ENCODE data around the gene NADK2.

Gene NADK2

GRCh38 chr5:36227046-36227445 is 14.7 kb downstream of the NADK2 start:
- H3K4me3 ChIP-seq (ENCODE audit: low read depth, low read length): no peak overlapping the region
- H3K36me3 ChIP-seq (ENCODE audit: control insufficient read depth in 2 of 2, insufficient read depth in 1 of 2, low read length in 2 of 2): peaks cover 15 to 16% of the 10 kb centered on the region in 2 experiments
- CTCF ChIA-PET: interaction anchor here (0.6 to 0.7 kb wide), 2 partner anchors 52 to 489 kb away, joined by 3 to 4 read pairs; no protein-coding TSS in a partner anchor
- POLR2A ChIA-PET: no interaction called here
- no peaks in the 10 kb centered on the region for H3K4me1 ChIP-seq (ENCODE audit: control insufficient read depth, insufficient read depth, low read length)
- no peak overlapping the region for H3K27ac ChIP-seq (ENCODE audit: extremely low read depth, low read depth, low read length)
- H3K9me3 ChIP-seq (ENCODE audit: control insufficient read depth, insufficient read depth, low read depth, low read length): no peaks in the 10 kb centered on the region
- no peak for TF ChIP-seq ZNF112 (tag by site-specific recombination; IDR thresholded peaks at IDR 0.05)
- TF ChIP-seq, protein P1, sequence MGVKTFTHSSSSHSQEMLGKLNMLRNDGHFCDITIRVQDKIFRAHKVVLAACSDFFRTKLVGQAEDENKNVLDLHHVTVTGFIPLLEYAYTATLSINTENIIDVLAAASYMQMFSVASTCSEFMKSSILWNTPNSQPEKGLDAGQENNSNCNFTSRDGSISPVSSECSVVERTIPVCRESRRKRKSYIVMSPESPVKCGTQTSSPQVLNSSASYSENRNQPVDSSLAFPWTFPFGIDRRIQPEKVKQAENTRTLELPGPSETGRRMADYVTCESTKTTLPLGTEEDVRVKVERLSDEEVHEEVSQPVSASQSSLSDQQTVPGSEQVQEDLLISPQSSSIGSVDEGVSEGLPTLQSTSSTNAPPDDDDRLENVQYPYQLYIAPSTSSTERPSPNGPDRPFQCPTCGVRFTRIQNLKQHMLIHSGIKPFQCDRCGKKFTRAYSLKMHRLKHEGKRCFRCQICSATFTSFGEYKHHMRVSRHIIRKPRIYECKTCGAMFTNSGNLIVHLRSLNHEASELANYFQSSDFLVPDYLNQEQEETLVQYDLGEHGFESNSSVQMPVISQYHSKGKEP (tag by site-specific recombination; IDR thresholded peaks at IDR 0.05): no peak
- TF ChIP-seq SCRT1 (tag by site-specific recombination; IDR thresholded peaks at IDR 0.05; ENCODE audit: borderline replicate concordance): no peak
- no peak for TF ChIP-seq ZNF138 (tag by site-specific recombination; IDR thresholded peaks at IDR 0.05; ENCODE audit: borderline replicate concordance)
- TF ChIP-seq, protein P2, sequence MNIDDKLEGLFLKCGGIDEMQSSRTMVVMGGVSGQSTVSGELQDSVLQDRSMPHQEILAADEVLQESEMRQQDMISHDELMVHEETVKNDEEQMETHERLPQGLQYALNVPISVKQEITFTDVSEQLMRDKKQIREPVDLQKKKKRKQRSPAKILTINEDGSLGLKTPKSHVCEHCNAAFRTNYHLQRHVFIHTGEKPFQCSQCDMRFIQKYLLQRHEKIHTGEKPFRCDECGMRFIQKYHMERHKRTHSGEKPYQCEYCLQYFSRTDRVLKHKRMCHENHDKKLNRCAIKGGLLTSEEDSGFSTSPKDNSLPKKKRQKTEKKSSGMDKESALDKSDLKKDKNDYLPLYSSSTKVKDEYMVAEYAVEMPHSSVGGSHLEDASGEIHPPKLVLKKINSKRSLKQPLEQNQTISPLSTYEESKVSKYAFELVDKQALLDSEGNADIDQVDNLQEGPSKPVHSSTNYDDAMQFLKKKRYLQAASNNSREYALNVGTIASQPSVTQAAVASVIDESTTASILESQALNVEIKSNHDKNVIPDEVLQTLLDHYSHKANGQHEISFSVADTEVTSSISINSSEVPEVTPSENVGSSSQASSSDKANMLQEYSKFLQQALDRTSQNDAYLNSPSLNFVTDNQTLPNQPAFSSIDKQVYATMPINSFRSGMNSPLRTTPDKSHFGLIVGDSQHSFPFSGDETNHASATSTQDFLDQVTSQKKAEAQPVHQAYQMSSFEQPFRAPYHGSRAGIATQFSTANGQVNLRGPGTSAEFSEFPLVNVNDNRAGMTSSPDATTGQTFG (tag by site-specific recombination; IDR thresholded peaks at IDR 0.05; ENCODE audit: borderline replicate concordance): no peak
- TF ChIP-seq GFI1B (tag by site-specific recombination; IDR thresholded peaks at IDR 0.05): no peak
- no peak for TF ChIP-seq YY1 (tag by site-specific recombination; IDR thresholded peaks at IDR 0.05)
- TF ChIP-seq ZNF133 (tag by site-specific recombination; IDR thresholded peaks at IDR 0.05): no peak
- TF ChIP-seq KLF10 (tag by site-specific recombination; IDR thresholded peaks at IDR 0.05): no peak
- no peak for TF ChIP-seq SP2 (tag by site-specific recombination; IDR thresholded peaks at IDR 0.05)
- no peak for TF ChIP-seq KLF8 (tag by site-specific recombination; IDR thresholded peaks at IDR 0.05)
- TF ChIP-seq ZNF600 (tag by site-specific recombination; IDR thresholded peaks at IDR 0.05): no peak
- no peak for TF ChIP-seq OSR2 (tag by site-specific recombination; IDR thresholded peaks at IDR 0.05)
- no peak for TF ChIP-seq ZNF10 (tag by site-specific recombination; IDR thresholded peaks at IDR 0.05)
- no peak for TF ChIP-seq BCL6B (tag by site-specific recombination; IDR thresholded peaks at IDR 0.05)
- no peak for TF ChIP-seq ZNF560 (tag by site-specific recombination; IDR thresholded peaks at IDR 0.05; ENCODE audit: borderline replicate concordance)

DNA sequence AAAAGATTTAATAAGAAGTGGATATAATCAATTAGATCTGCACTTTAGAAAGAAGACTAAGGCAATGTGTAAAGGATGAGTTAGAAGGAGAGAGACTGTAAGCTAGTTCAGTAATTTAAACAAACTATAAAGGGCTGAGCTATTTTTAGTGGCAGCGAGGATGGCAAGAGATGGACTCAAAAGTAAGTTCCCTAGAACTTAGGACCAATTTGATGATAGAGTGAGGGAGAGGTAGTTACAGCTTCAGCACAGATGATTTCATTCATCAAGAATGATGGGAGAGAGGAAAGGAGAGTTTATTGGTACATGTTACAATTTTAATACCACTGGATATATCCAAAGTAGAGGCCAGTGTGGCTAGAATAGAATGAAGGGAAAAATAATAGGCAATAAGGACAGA is 19.1 kb downstream of the NADK2 start:
- Histone ChIP-seq H3K4me1 (ENCODE audit: control insufficient read depth, insufficient read depth, low read length) (0 out of 2 replicates have a peak, but pooled peaks cover 2% of the 10 kb centered on the region), H3K4me3 (ENCODE audit: low read depth, low read length) (no peak overlapping the region), H3K9me3 (ENCODE audit: control insufficient read depth, insufficient read depth, low read depth, low read length) (no peaks in the 10 kb centered on the region), H3K27ac (ENCODE audit: extremely low read depth, low read depth, low read length) (no peak overlapping the region), H3K36me3 (ENCODE audit: control insufficient read depth in 2 of 2, insufficient read depth in 1 of 2, low read length in 2 of 2) (peaks cover 25 to 26% of the 10 kb centered on the region in 2 experiments)
- TF ChIP-seq ZEB2 (tag by site-specific recombination; IDR thresholded peaks at IDR 0.05) (no peak), ZNF664 (tag by site-specific recombination; IDR thresholded peaks at IDR 0.05) (no peak), ZNF426 (tag by site-specific recombination; IDR thresholded peaks at IDR 0.05) (no peak), ZNF555 (tag by site-specific recombination; conservative IDR thresholded peaks at IDR 0.05) (no peak), KLF17 (tag by site-specific recombination; IDR thresholded peaks at IDR 0.05) (no peak), ZNF561 (tag by site-specific recombination; IDR thresholded peaks at IDR 0.05; ENCODE audit: borderline replicate concordance) (no peak), ZNF394 (tag by site-specific recombination; IDR thresholded peaks at IDR 0.05; ENCODE audit: borderline replicate concordance) (no peak), SP2 (tag by site-specific recombination; IDR thresholded peaks at IDR 0.05) (no peak)
- TF ChIP-seq, protein P3, sequence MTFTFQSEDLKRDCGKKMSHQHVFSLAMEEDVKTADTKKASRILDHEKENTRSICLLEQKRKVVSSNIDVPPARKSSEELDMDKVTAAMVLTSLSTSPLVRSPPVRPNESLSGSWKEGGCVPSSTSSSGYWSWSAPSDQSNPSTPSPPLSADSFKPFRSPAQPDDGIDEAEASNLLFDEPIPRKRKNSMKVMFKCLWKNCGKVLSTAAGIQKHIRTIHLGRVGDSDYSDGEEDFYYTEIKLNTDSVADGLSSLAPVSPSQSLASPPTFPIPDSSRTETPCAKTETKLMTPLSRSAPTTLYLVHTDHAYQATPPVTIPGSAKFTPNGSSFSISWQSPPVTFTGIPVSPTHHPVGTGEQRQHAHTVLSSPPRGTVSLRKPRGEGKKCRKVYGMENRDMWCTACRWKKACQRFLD (tag by site-specific recombination; IDR thresholded peaks at IDR 0.05): no peak
- ChIA-PET POLR2A (no interaction called here), CTCF (interaction anchor here (1.1 kb wide), 1 partner anchor 14 kb away, joined by 4 read pairs; no protein-coding TSS in a partner anchor)
